Kidney capillary endothelial cell (primary cell): Measurements from ENCODE around the gene CFAP45.
A peak's percentile ranks its signal among the peaks of the same experiment; 100 is the strongest.

Experiments used
- DNase-seq: peaks from one replicate; pipeline ENCODE4 v3.0.0-alpha.2; 2018; ENCODE audit warnings: low spot score

CFAP45 gene

GRCh38 chr1:159936273-159936904, 36.4 kb upstream of the CFAP45 start:
- peak; percentile 48 for DNase-seq

DNA sequence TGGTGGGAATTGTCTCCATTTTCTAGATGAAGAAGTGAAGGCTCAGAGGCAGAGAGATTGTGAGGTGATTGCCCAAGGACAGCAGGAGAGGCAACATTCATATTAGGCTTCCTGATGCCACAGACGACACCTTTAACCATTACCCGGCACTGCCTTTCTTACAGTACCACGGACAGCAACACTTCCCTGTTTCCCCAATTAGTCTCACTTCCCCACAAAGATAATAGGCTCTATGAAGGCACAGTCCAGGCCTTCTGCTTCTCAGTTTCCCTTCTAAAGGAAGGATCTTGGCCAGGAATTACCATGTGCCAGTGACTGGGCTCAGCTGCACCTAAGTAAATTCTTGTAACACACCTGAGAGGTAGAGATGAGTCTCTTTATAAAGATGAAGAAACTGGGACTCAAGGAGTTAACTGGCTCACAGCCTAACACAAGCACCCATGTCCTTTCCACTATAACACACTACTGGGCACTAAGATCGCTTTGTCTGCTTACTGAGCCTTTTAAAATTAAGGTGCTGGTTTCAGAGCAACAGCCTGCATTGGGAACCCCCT, 35.8 kb upstream of the CFAP45 start:
- DNase-seq, result no peak

GRCh38 chr1:159935305-159935704, 35.3 kb upstream of the CFAP45 start:
- no peak for DNase-seq

DNA sequence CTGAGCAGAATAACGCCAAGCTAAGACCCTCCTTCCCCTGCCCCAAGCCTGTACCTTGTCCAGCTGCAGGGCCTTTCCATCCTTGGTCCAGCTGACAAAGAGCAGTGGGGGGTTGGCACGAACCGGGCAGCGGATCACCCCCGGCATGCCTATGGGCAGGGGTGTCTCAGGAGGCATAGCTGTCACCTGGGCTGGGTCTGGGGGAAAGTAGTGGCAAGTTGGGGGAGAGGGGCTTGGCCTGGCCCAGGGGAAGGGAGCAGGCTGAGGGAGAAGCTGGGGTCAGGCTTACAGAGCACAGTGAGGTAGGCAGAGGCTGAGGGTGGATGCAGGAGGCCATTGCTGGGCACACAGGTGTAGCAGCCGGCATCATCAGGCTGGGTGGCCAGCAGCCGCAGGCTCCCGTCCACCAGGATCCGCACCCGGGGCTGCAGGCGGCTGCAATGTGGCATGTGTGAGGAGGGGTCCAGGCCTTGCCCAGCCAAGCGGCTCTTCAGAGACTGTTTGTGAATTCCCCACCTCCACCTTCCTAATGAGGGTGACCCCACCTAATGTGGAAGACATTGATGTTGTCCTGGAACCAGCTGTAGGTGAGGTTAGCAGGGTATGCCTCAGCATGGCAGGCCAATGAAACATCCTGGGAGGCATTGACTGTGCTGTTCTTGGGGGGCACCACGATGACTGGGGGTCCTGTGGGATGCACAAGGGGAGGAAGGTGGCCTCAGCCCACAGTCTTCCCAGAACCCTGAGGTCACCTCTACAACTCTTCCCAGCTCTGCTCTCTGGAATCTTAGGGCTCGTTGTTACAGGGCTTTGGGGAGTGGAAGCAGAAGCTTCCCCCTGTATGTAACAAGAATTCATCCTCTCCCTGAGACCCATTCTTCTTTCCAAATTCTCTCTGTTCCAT, 34.4 kb upstream of the CFAP45 start:
- DNase-seq, result no peak

DNA sequence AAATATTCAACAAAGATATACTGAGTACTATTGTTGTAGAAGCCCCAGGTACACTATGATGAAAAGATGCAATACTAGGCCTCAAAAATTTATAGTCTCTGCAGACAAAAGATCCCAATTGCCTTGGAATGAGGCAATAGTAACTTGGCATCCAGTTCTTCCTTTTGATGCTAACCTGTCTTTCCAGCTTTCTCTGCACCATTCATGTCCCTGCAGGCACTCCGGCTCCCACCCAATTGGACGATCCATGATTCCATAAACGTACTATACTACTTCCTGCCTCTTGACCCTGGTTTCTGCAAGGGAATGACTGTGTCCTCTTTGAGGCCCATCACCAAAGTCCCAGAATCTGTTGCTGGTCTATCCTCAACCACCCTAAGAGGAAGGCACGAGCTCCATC, 33.4 kb upstream of the CFAP45 start:
- no peak for DNase-seq

GRCh38 chr1:159932296-159933285, 32.6 kb upstream of the CFAP45 start:
- no peak for DNase-seq

GRCh38 chr1:159931795-159932173, 31.8 kb upstream of the CFAP45 start:
- DNase-seq, result no peak

DNA sequence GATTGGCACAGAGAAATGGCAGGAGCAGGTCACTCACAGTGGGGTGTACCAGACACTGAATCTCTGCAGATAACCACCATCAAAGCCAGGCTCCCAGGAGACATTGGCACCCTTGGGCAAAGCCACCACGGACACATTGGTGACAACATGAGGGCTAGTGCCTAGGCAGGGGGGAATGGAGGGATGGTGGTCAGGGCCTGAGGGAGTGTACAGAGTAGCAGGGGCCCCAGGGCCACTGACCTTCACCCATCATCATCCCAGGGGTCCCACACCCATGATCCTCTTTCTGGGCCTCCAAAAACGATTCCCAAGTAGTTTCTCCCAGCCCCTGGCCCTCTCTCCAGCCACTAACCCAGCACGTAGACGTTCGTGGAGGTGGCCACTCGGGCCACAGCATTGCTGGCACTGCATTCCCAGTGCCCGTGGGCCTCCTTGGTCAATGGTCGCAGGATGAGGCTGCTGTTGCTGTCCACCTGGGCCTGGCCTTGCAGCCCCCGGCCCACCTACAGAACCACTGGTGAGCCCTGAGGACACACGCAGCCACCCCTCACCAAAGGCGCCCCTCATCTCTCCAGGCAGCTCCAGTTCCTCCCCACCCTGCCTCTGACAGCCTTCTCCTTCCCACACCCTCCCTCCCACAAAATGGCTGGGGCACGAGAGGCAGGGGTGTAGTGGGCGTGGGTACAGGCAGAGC, 31.3 kb upstream of the CFAP45 start:
- DNase-seq, result no peak

DNA sequence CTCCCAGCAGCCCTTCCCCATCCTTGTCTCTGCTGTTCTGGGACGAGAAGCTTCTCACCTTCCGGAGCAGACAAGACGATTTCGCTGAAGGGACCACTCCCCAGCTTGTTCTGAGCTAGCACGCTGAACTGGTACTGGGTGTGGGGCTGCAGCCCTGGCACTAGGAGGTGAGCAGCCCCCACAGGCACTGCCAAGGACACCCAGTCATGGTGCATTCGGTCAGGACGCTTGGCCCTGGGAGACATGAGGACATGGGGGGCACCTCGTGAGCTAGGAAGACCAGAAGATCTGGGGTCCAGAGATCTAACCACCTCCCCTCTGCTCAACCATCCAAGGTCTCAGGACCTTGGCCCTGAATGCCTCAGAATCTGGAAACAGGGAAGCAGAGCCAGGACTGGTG, 30.7 kb upstream of the CFAP45 start:
- DNase-seq, result no peak

DNA sequence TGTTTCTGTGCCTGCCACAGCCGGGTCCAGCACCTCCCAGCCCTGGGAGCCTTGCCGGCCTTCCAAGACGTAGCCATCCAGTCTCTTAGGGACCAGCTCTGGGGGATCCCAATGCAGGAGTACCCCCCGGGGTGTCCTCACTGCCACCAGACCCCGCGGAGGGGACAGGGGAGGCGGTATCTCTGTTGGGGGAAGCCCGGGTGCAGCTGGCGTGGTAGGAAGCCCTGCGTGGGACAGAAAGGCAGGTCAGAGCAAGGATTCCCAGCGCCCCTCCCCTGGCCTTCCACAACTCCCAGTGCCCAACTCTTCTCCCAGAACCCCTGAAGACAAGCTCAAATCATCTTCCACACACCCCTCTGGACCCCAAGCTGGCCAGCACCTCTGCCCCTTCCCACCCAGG, 30.3 kb upstream of the CFAP45 start:
- no peak for DNase-seq

DNA sequence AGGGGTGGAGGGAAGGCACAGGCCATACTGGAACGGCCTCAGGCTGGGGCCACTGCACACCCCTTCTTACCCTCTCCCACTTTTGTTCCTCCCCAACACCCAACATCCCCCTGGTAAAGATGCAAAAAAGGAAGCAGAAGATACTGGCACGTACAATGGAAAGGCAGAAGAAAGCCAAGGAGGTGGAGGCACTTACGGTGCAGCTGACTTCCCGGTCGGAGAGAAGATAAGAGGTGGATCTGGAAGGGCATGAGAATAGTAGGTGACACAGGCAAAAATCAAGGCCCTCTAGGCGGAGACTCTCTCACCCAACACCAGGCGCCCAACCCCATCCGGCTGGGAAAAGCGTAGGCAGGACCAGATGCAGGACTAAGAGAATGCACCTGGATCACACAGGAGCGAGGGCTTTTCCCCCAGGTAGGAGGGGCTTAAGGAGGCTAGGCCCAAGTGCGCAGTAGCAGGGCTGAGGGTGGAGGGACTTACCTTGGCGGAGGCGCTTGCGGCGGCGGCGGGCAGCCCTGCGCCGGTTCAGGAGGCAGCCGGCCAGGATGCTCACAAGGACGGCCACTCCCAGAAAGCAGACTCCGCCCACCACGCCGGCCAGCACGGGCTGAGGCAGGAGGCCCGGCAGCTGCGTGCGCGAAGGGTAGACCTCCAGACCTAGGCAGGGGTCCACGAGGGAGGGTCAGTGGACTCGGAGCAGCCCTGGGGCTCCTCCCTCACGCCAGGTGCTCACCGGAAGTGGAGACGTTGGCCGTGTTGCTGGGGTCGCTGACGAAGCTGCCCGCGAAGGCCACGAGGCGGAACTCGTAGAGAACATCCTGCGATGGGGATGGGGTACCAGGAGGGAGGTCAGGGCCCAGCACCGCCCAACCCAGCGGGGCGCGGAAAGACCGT, 29.4 kb upstream of the CFAP45 start:
- DNase-seq, result no peak

DNA sequence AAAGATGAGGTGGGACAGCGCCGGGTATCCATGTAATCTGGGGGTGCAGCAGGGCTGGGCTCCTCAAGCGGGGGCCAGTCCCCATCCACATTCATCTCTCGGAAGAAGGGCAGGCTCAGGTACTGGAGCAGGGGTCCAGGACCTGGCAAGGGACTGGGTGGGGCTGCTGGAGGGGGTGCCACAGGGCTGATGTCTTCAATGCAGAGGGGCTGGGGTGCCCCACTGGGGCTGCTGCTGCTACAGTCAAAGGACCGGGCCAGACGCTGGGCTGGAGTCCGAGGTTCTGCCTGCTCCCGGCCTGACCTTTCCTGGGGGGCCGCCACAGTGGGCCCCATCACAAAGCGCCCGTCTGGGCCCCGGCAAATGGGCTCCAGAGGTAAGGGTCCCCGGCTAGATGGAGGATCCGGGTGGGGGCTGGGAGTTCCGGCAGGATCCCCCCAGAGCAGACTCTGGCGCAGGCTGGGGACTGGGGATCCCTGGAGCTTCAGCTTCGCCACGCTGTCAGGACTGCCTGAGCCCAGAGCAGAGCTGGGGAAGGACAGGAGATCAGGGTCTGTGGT, 28.6 kb upstream of the CFAP45 start:
- DNase-seq, result no peak

DNA sequence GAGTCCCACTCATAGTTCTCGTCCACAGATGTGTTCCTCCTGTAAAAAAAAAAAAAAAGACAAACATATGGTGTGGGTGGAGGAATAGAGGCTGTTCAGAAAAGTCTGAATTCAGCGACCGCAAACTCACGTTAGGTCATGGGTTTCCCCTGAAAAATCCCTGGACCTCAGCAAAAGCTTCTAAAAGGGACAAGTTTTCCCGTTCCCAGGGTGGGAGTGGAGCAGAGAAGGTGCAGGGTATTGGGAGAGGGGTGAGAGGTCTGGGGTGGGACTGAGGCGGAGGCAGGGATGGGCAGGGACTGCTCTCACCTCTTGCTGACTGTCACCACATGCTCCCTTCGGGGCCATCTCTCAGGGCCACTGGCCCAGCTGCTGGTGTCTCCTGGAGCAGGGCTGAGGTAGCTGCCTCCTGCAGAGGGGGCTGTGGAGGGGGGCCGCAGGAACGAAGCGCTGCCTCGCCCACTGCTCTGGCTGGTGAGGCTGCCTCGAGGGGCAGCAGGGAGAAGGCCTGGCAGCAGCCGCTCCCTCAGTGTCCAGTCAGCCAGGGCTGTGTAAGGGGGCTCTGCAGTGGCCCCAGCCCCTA, 28.0 kb upstream of the CFAP45 start:
- no peak for DNase-seq

- no peak for DNase-seq
Measured at GRCh38 chr1:159927211-159927848, 27.4 kb upstream of the CFAP45 start.

DNA sequence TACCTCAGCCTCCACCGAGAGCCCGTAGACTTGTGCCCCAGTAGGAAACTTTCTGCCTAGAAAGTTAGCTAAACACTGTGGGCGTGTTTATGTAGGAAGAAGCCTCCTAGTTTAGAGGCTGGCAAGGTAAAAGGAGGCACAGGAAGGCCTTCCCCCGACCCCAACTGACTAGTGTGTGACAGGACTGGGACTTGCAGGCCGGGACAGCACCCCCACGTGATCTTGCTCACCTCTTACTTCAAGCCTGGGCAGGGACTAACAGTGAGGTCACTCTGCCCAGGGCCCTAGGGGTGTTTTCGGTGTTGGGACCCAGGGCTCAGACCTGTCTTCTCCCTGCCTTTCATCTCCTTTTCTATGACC, 25.7 kb upstream of the CFAP45 start:
- no peak for DNase-seq

- DNase-seq, result peak; percentile 81
Measured at GRCh38 chr1:159924791-159925718, 25.1 kb upstream of the CFAP45 start, which contains the start of gene TAGLN2. TSS of gene TAGLN2 (minus strand) at chr1:159925507. CDS start at chr1:159920509, 4,998 bp downstream.

DNA sequence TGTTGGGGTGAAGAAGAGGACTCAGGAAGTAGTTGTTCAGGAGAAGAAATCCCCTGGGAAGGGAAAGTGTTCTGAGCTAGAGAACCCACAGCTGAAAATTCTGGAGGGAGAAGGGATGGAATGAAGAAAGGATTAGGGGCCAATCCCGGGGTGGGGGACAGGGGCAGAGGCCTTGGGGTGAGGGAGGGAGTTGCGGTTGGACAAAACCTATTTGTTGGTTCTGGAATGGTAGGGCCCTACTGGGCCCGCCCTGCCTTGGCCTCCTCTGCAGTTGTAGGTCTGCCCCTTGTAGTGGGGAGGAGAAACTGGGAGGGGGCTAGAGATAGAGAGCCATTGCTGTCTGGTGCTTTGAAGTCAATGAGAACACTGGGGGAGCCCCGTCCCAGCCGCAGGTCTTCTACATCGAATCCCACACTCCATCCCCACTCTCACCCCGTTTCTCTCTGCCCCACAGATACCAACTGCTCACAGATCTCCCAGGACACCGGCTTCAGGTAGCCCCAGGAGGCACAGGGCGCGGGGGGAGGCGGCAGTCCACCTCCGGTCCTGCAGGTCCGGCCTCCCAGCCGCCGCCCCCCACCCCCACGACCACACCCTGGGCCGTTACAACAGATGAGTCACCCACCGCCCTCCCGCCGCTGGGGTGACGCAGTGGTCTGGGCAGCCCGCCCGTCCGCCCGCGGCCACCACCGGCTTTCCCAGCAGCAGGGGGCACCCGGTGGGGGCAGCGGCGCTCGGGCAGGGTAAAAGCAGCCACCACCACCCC, 24.2 kb upstream of the CFAP45 start:
- peak; percentile 87 for DNase-seq
